ENCODE measurements around the gene ITGB7.

Gene ITGB7

DNA sequence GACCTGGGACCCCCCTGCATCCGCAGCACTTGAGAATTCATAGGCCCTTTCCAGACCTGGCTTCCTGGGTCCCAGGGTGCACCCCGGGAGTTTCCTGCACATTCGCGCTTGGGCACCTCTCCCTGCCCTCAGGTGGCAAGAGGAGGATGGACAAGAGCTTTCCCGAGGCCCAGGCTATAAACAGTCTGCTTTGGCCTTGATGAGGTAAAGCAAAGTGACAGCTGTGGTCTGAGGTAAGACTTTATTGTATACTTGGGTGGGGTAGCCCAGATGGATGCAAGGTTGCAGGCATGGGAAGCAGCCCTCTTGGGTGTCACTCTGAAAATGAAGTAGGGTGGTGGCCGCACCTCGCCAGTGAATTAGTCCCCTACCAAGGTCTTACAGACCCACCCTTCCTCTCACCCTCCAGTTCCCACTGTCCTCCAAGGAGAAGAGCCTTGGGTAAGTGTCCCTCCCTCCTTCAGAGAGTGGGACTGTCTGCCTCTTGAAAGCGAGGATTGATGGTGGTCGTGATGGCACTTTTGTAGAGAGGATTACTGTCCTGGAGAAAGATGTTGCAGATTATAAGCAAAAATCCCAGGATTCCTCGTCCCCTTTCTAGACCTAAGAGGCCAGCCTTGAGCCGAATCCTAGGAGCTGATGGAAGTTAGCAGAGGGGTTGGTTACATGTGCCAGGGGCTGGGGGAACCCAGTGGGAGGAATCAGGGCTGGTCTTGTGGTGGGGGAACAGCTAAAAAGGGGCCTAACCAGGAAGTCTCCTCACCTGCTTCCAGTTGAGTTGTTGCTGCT lies 15.8 kb downstream of the ITGB7 start:
- Histone ChIP-seq H2AFZ (ENCODE audit: low read length) (no peak overlapping the region), H3K27me3 (replicated peaks; ENCODE audit: insufficient read depth, low read length) (no peaks in the 10 kb centered on the region), H4K20me1 (ENCODE audit: insufficient read depth, low read length) (peaks cover 57% of the 10 kb centered on the region), H3K9ac (ENCODE audit: low read length) (no peak overlapping the region; the same call in 1 of the 2 replicates), H3F3A (ENCODE audit: insufficient read depth, low read length) (peaks cover 98% of the 10 kb centered on the region), H3K36me3 (replicated peaks; ENCODE audit: insufficient read depth, low read length) (peaks cover 44% of the 10 kb centered on the region), H3K27ac (ENCODE audit: low read length) (peak overlapping the region; percentile 60; the same call in 1 of the 2 replicates), H3K4me1 (ENCODE audit: low read length) (peaks cover 29% of the 10 kb centered on the region), H3K9me2 (replicated peaks; ENCODE audit: insufficient read depth, low read length) (no peaks in the 10 kb centered on the region), H3K9me3 (replicated peaks; ENCODE audit: insufficient read depth, low read length) (no peaks in the 10 kb centered on the region), H3K79me2 (ENCODE audit: low read length) (peaks cover 37% of the 10 kb centered on the region), H3K4me3 (ENCODE audit: low read length) (no peak overlapping the region), H3K4me2 (ENCODE audit: low read depth, low read length) (no peak overlapping the region)
- TF ChIP-seq EZH2 (optimal IDR thresholded peaks at IDR 0.05; ENCODE audit: low read depth, low read length) (no peak), EZH2phosphoT487 (IDR thresholded peaks at IDR 0.05; ENCODE audit: low read length) (no peak)
- TF ChIP-seq, protein P1, sequence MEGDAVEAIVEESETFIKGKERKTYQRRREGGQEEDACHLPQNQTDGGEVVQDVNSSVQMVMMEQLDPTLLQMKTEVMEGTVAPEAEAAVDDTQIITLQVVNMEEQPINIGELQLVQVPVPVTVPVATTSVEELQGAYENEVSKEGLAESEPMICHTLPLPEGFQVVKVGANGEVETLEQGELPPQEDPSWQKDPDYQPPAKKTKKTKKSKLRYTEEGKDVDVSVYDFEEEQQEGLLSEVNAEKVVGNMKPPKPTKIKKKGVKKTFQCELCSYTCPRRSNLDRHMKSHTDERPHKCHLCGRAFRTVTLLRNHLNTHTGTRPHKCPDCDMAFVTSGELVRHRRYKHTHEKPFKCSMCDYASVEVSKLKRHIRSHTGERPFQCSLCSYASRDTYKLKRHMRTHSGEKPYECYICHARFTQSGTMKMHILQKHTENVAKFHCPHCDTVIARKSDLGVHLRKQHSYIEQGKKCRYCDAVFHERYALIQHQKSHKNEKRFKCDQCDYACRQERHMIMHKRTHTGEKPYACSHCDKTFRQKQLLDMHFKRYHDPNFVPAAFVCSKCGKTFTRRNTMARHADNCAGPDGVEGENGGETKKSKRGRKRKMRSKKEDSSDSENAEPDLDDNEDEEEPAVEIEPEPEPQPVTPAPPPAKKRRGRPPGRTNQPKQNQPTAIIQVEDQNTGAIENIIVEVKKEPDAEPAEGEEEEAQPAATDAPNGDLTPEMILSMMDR (IDR thresholded peaks at IDR 0.05; ENCODE audit: low read length) = no peak
- DNase-seq = peak; percentile 47

DNA sequence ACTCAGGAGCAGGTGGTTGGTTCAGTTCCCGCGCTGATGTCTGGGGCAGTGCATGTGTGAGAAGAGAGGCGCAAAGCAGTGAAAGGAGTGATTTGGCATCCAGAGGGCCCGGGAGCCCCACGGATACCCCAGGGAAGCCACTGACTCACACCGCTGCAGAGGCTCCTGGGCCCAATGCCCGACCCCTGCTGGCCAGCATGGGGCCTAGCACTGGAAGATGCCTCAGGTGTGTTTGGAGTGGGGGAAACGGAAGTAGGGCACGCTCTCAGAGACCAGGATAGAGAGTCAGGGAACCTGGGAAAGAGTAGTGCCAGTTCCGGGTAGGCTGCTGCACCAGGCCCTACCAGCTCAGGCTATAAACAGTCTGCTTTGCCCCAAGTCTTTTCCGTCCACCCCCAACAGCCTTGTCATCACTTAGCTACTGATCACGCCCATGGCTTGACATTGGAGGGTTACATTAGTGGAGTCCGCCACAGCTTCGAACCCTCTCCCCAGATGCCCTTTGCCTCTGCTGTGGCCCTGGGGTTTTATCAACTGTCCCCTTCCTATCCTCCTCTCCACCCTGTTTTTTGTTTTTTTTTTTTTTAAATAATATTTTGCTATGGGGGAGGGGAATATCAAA lies 16.8 kb downstream of the ITGB7 start:
- Histone ChIP-seq H3K4me1 (ENCODE audit: low read length) (peaks cover 20% of the 10 kb centered on the region; the same call in 1 of the 2 replicates), H3K4me3 (ENCODE audit: low read length) (no peak overlapping the region), H3K79me2 (ENCODE audit: low read length) (peaks cover 29% of the 10 kb centered on the region), H3K36me3 (replicated peaks; ENCODE audit: insufficient read depth, low read length) (peaks cover 33% of the 10 kb centered on the region), H4K20me1 (ENCODE audit: insufficient read depth, low read length) (peaks cover 47% of the 10 kb centered on the region), H3K27me3 (replicated peaks; ENCODE audit: insufficient read depth, low read length) (no peaks in the 10 kb centered on the region), H3K9me2 (replicated peaks; ENCODE audit: insufficient read depth, low read length) (no peaks in the 10 kb centered on the region), H3K4me2 (ENCODE audit: low read depth, low read length) (no peak overlapping the region), H3K9me3 (replicated peaks; ENCODE audit: insufficient read depth, low read length) (no peaks in the 10 kb centered on the region), H3K9ac (ENCODE audit: low read length) (no peak overlapping the region), H2AFZ (ENCODE audit: low read length) (no peak overlapping the region), H3F3A (ENCODE audit: insufficient read depth, low read length) (peaks cover 90% of the 10 kb centered on the region), H3K27ac (ENCODE audit: low read length) (peak overlapping the region; percentile 60; the same call in 1 of the 2 replicates)
- TF ChIP-seq EZH2phosphoT487 (IDR thresholded peaks at IDR 0.05; ENCODE audit: low read length) = no peak
- TF ChIP-seq EZH2 (optimal IDR thresholded peaks at IDR 0.05; ENCODE audit: low read depth, low read length) = no peak
- TF ChIP-seq, protein P1 (IDR thresholded peaks at IDR 0.05; ENCODE audit: low read length) = peak; percentile 75
- peak; percentile 86 for DNase-seq

DNA sequence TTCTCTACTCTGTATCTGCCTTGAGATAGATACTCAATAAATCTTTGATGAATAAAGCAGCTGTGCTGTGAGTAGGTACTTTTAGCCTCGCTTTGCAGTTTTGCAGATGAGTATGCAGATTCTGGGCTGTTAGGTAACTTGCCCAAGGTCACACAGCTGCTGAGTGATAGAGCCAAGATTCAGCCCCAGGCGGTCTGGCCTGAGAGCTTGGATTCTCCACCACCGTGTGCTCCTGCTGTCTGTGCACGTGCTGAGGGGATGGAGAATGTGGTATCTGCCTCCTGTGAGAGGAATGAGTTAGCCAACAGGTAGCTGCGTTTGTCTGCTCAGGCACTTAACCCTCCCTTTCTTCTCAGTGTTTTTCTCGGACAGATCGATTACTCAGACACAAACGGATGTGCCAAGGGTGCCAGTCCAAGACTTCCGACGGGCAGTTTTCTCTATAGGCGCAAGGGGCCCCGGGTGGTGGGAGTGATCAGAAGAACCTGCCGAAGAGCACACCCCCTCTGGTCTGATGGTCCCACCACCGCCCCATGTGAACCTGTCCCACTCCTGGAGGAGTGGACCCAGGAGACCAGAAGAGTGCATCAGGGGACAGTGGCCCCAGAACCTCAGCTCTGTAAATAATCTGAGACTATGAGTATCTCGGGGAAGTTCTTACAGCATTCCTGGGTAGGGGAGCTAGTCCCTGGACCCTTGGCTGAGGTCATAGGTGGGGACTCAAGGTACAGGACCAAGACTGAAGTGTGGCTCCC lies 19.7 kb downstream of the ITGB7 start:
- no peak overlapping the region for H3K9ac ChIP-seq (ENCODE audit: low read length)
- peaks cover 26% of the 10 kb centered on the region for H3K4me1 ChIP-seq (ENCODE audit: low read length)
- TF ChIP-seq, protein P1 (IDR thresholded peaks at IDR 0.05; ENCODE audit: low read length) = no peak
- TF ChIP-seq EZH2 (optimal IDR thresholded peaks at IDR 0.05; ENCODE audit: low read depth, low read length) (no peak), EZH2phosphoT487 (IDR thresholded peaks at IDR 0.05; ENCODE audit: low read length) (no peak)
- no peak for DNase-seq
- no peak overlapping the region for H3K4me2 ChIP-seq (ENCODE audit: low read depth, low read length)
- no peak overlapping the region for H2AFZ ChIP-seq (ENCODE audit: low read length)
- peaks cover 17% of the 10 kb centered on the region; the same call in 1 of the 2 replicates for H3K36me3 ChIP-seq (replicated peaks; ENCODE audit: insufficient read depth, low read length)
- no peaks in the 10 kb centered on the region for H3K9me3 ChIP-seq (replicated peaks; ENCODE audit: insufficient read depth, low read length)
- H3K4me3 ChIP-seq (ENCODE audit: low read length) = no peak overlapping the region
- H4K20me1 ChIP-seq (ENCODE audit: insufficient read depth, low read length) = peaks cover 18% of the 10 kb centered on the region
- peak overlapping the region; percentile 60; the same call in 1 of the 2 replicates for H3K27ac ChIP-seq (ENCODE audit: low read length)
- peaks cover 33% of the 10 kb centered on the region for H3K79me2 ChIP-seq (ENCODE audit: low read length)
- peaks cover 71% of the 10 kb centered on the region for H3F3A ChIP-seq (ENCODE audit: insufficient read depth, low read length)
- H3K9me2 ChIP-seq (replicated peaks; ENCODE audit: insufficient read depth, low read length) = no peaks in the 10 kb centered on the region
- H3K27me3 ChIP-seq (replicated peaks; ENCODE audit: insufficient read depth, low read length) = no peaks in the 10 kb centered on the region

Data from MM.1S (cell line).